22Rv1 (cell line): ENCODE data around the gene BRD8.

Experiments
- H3K27ac ChIP-seq: fragments of 450-650 bp; 2 replicates; pipeline ENCODE4 v1.5.1; 2017
- CTCF ChIP-seq: fragments of 450-650 bp; IDR thresholded peaks from 2 replicates; pipeline ENCODE4 v1.5.1; 2017; ENCODE audit warnings: mild to moderate bottlenecking
- ZFX ChIP-seq: fragments of 450-650 bp; IDR thresholded peaks from 2 replicates; pipeline ENCODE4 v1.6.1; 2017; ENCODE audit warnings: antibody characterized with exemption, borderline replicate concordance

The BRD8 gene

GRCh38 chr5:138110266-138110963 is 68.0 kb downstream of the BRD8 start:
- TF ChIP-seq CTCF (no peak), ZFX (no peak)
- H3K27ac ChIP-seq: no peak overlapping the region

- TF ChIP-seq ZFX: no peak
- TF ChIP-seq CTCF: no peak
- no peak overlapping the region for H3K27ac ChIP-seq
Observed at GRCh38 chr5:138109463-138110265, 68.8 kb downstream of the BRD8 start.

- no peak overlapping the region for H3K27ac ChIP-seq
- TF ChIP-seq CTCF (no peak), ZFX (no peak)
Observed at GRCh38 chr5:138107213-138107612, 71.2 kb downstream of the BRD8 start.

- H3K27ac ChIP-seq: no peak overlapping the region
- no peak for TF ChIP-seq ZFX
- TF ChIP-seq CTCF: no peak
Observed at GRCh38 chr5:138105709-138106108, 72.7 kb downstream of the BRD8 start.

GRCh38 chr5:138103319-138103637 is 75.2 kb downstream of the BRD8 start:
- TF ChIP-seq CTCF (no peak), ZFX (no peak)
- no peak overlapping the region for H3K27ac ChIP-seq

- TF ChIP-seq ZFX: no peak
- TF ChIP-seq CTCF: no peak
- H3K27ac ChIP-seq: no peak overlapping the region
Observed at GRCh38 chr5:138102454-138103318, 75.7 kb downstream of the BRD8 start.
